ENCODE measurements around the gene DCTN5.
"Not testable (repeated sequence)": the region's sequence is repeated elsewhere in the genome, so short reads cannot be mapped to it uniquely, and the experiment has no call there.

The DCTN5 gene

GRCh38 chr16:23694644-23695373 is 53.5 kb downstream of the DCTN5 start:
- no peak for DNase-seq

GRCh38 chr16:23695756-23696155 is 54.5 kb downstream of the DCTN5 start:
- no peak for DNase-seq

GRCh38 chr16:23699100-23699499 is 57.8 kb downstream of the DCTN5 start:
- DNase-seq, result no peak

- DNase-seq, result no peak
Observed at GRCh38 chr16:23700093-23700492, 58.8 kb downstream of the DCTN5 start.

GRCh38 chr16:23700509-23700908 is 59.2 kb downstream of the DCTN5 start:
- DNase-seq, result no peak

GRCh38 chr16:23701045-23701444 is 59.8 kb downstream of the DCTN5 start:
- no peak for DNase-seq

GRCh38 chr16:23702951-23703350 is 61.7 kb downstream of the DCTN5 start:
- DNase-seq, result no peak

GRCh38 chr16:23704772-23705516 is 63.7 kb downstream of the DCTN5 start:
- no peak for DNase-seq

GRCh38 chr16:23705517-23705902 is 64.2 kb downstream of the DCTN5 start:
- DNase-seq, result no peak

- DNase-seq, result no peak
Observed at GRCh38 chr16:23706439-23706838, 65.2 kb downstream of the DCTN5 start.

- no peak for DNase-seq
Observed at GRCh38 chr16:23709536-23709935, 68.3 kb downstream of the DCTN5 start.

GRCh38 chr16:23710008-23710407 is 68.7 kb downstream of the DCTN5 start:
- no peak for DNase-seq

GRCh38 chr16:23710504-23710903 is 69.2 kb downstream of the DCTN5 start:
- no peak for DNase-seq

- no peak for DNase-seq
Observed at GRCh38 chr16:23711785-23712184, 70.5 kb downstream of the DCTN5 start.

GRCh38 chr16:23712976-23713375 is 71.7 kb downstream of the DCTN5 start, which contains the start of gene ERN2:
Gene ERN2, minus strand, starts transcription at chr16:23713222. Its CDS starts 35 bp downstream, at chr16:23713187.
- DNase-seq, result no peak

GRCh38 chr16:23716484-23716883 is 75.2 kb downstream of the DCTN5 start:
- DNase-seq, result no peak

GRCh38 chr16:23722613-23723240 is 81.5 kb downstream of the DCTN5 start:
- not testable (repeated sequence) for DNase-seq

GRCh38 chr16:23724096-23724784 is 83.0 kb downstream of the DCTN5 start:
- no peak for DNase-seq

GRCh38 chr16:23724785-23725131 is 83.5 kb downstream of the DCTN5 start:
- no peak for DNase-seq

GRCh38 chr16:23726710-23727109 is 85.4 kb downstream of the DCTN5 start:
- no peak for DNase-seq

Measured in activated naive CD4-positive, alpha-beta T cell (primary cell).